IMR-90 (cell line): ENCODE data around the gene FFAR1. TPM values are rescaled to one million over a fixed set of nuclear protein-coding genes. Genes with fewer than 3 reads are reported as not detected.

Source experiments
- ATAC-seq: fragments of 200-7000 bp; cut with Tn5 transposase; 2 replicates; pipeline ENCODE4 v1.9.1; 2020; ENCODE audit warnings: low read depth, mild to moderate bottlenecking, moderate library complexity
- BruUV-seq: library from RNA; stranded (reverse); fragments of 400-500 nt; replicated peaks from 2 replicates; lab custom pipeline; 2021; lab: Mats Ljungman, UMichigan
- CTCF ChIA-PET: fragments of 300-600 bp; formaldehyde crosslinking; extraction: SDS; loops from one replicate; lab custom pipeline; 2021; ENCODE audit warnings: antibody characterized with exemption; lab: Yijun Ruan, JAX
- POLR2A ChIA-PET: fragments of 300-600 bp; sonication (Branson Sonifier 250); formaldehyde crosslinking; loops from one replicate; lab custom pipeline; 2022; ENCODE audit warnings: antibody characterized with exemption; ENCODE audit not compliant: unreplicated experiment; lab: Charles Lee
- DNase-seq: peaks from one replicate; pipeline ENCODE4 v3.0.0; 2013
- H2AFZ ChIP-seq: replicated peaks from 2 replicates; pipeline ENCODE3; 2013; ENCODE audit warnings: low read length, mild to moderate bottlenecking; ENCODE audit not compliant: poor library complexity
- H2AK5ac ChIP-seq: 2 replicates; pipeline ENCODE4 v1.6.1; 2013; ENCODE audit warnings: low read depth, low read length, inconsistent platforms
- H2AK9ac ChIP-seq: replicated peaks from 2 replicates; pipeline ENCODE3; 2013; ENCODE audit warnings: mild to moderate bottlenecking, low read depth, low read length, moderate library complexity; ENCODE audit not compliant: poor library complexity
- H2BK120ac ChIP-seq: 2 replicates; pipeline ENCODE4 v1.6.1; 2013; ENCODE audit warnings: low read depth, low read length, inconsistent platforms
- H2BK15ac ChIP-seq: 3 replicates; pipeline ENCODE4 v1.6.1; 2013; ENCODE audit warnings: low read depth, low read length, inconsistent platforms
- H2BK20ac ChIP-seq: 2 replicates; pipeline ENCODE4 v1.6.1; 2013; ENCODE audit warnings: low read depth, mild to moderate bottlenecking, inconsistent platforms, low read length, moderate library complexity
- H2BK5ac ChIP-seq: 2 replicates; pipeline ENCODE4 v1.6.1; 2013; ENCODE audit warnings: mild to moderate bottlenecking, low read depth, low read length, inconsistent platforms; ENCODE audit not compliant: poor library complexity, severe bottlenecking
- H3K14ac ChIP-seq: replicated peaks from 2 replicates; pipeline ENCODE4 v1.6.1; 2013; ENCODE audit warnings: low read depth, low read length, inconsistent platforms
- H3K18ac ChIP-seq: 2 replicates; pipeline ENCODE4 v1.6.1; 2013; ENCODE audit warnings: low read depth, low read length, control low read depth
- H3K23ac ChIP-seq: 2 replicates; pipeline ENCODE4 v1.6.1; 2013; ENCODE audit warnings: low read depth, low read length, inconsistent platforms
- H3K27ac ChIP-seq: 2 replicates; pipeline ENCODE4 v1.5.1; 2013; ENCODE audit warnings: mild to moderate bottlenecking, control low read depth, low read length; ENCODE audit not compliant: insufficient read depth
- H3K27me3 ChIP-seq: 2 replicates; pipeline ENCODE4 v1.6.1; 2013; ENCODE audit warnings: low read length; ENCODE audit not compliant: control insufficient read depth, insufficient read depth
- H3K36me3 ChIP-seq: 2 replicates; pipeline ENCODE4 v1.6.1; 2013; ENCODE audit warnings: low read length, mixed read lengths; ENCODE audit not compliant: control insufficient read depth, insufficient read depth
- H3K4ac ChIP-seq: 2 replicates; pipeline ENCODE4 v1.6.1; 2013; ENCODE audit warnings: low read depth, low read length, inconsistent platforms
- H3K4me1 ChIP-seq: 2 replicates; pipeline ENCODE4 v1.6.1; 2013; ENCODE audit warnings: low read length, mixed read lengths; ENCODE audit not compliant: control insufficient read depth, insufficient read depth
- H3K4me2 ChIP-seq: 2 replicates; pipeline ENCODE4 v1.6.1; 2013; ENCODE audit warnings: low read depth, mild to moderate bottlenecking, control low read depth, low read length, moderate library complexity
- H3K4me3 ChIP-seq: 2 replicates; pipeline ENCODE4 v1.5.1; 2013; ENCODE audit warnings: low read depth, mild to moderate bottlenecking, control low read depth, low read length, moderate library complexity; ENCODE audit not compliant: insufficient read depth
- H3K56ac ChIP-seq: 2 replicates; pipeline ENCODE4 v1.6.1; 2013; ENCODE audit warnings: low read length, inconsistent platforms; ENCODE audit not compliant: insufficient read depth; ENCODE audit errors: extremely low read depth
- H3K79me1 ChIP-seq, 2 experiments: 2 replicates each; pipeline ENCODE4 v1.6.1; 2013; ENCODE audit warnings: low read length in 2 of 2, inconsistent platforms in 1 of 2, low read depth in 1 of 2
- H3K9ac ChIP-seq: 2 replicates; pipeline ENCODE4 v1.6.1; 2013; ENCODE audit warnings: low read depth, low read length, control low read depth
- H3K9me1 ChIP-seq: 2 replicates; pipeline ENCODE4 v1.6.1; 2013; ENCODE audit warnings: low read length, inconsistent platforms; ENCODE audit not compliant: insufficient read depth
- H3K9me3 ChIP-seq: 2 replicates; pipeline ENCODE4 v1.6.1; 2013; ENCODE audit warnings: low read length; ENCODE audit not compliant: control insufficient read depth, insufficient read depth
- H4K20me1 ChIP-seq: 2 replicates; pipeline ENCODE4 v1.6.1; 2013; ENCODE audit warnings: low read length, inconsistent platforms; ENCODE audit not compliant: insufficient read depth
- H4K5ac ChIP-seq: 2 replicates; pipeline ENCODE4 v1.6.1; 2013; ENCODE audit warnings: mild to moderate bottlenecking, low read depth, low read length, control low read depth
- H4K8ac ChIP-seq, 2 experiments: 2 replicates each; pipeline ENCODE4 v1.6.1; 2013; ENCODE audit warnings: low read depth in 2 of 2, low read length in 2 of 2, control low read depth in 1 of 2, inconsistent platforms in 1 of 2
- H4K91ac ChIP-seq: 2 replicates; pipeline ENCODE4 v1.6.1; 2013; ENCODE audit warnings: low read depth, low read length, inconsistent platforms; ENCODE audit not compliant: insufficient read depth
- CHD1 ChIP-seq: IDR thresholded peaks from 2 replicates; pipeline ENCODE4 v1.6.1; 2012; ENCODE audit warnings: low read depth, low read length, improper control_type of control experiment
- CTCF ChIP-seq: conservative IDR thresholded peaks from 2 replicates; pipeline ENCODE4 v1.5.1; 2012; ENCODE audit warnings: mild to moderate bottlenecking, low read depth, low read length, improper control_type of control experiment
- ELK1 ChIP-seq: fragments of 150-350 bp; IDR thresholded peaks from 2 replicates; pipeline ENCODE4 v1.6.1; 2016; ENCODE audit warnings: low read depth, mild to moderate bottlenecking, low read length, moderate library complexity, borderline replicate concordance
- MXI1 ChIP-seq: IDR thresholded peaks from 2 replicates; pipeline ENCODE4 v1.6.1; 2012; ENCODE audit warnings: low read depth, mild to moderate bottlenecking, low read length, moderate library complexity, borderline replicate concordance
- NFE2L2 ChIP-seq: fragments of 150-350 bp; IDR thresholded peaks from 2 replicates; pipeline ENCODE4 v1.6.1; 2016; ENCODE audit warnings: low read depth, mild to moderate bottlenecking, low read length
- POLR2A ChIP-seq: IDR thresholded peaks from 2 replicates; pipeline ENCODE4 v1.6.1; 2012; ENCODE audit warnings: mild to moderate bottlenecking, low read depth, low read length
- RAD21 ChIP-seq: IDR thresholded peaks from 2 replicates; pipeline ENCODE4 v1.6.1; 2012; ENCODE audit warnings: low read length, improper control_type of control experiment
- RFX5 ChIP-seq: IDR thresholded peaks from 2 replicates; pipeline ENCODE4 v1.8.0; 2012; ENCODE audit warnings: low read depth, mild to moderate bottlenecking, low read length, moderate library complexity
- SMC3 ChIP-seq: fragments of 150-350 bp; IDR thresholded peaks from 2 replicates; pipeline ENCODE4 v1.6.1; 2016; ENCODE audit warnings: low read depth, mild to moderate bottlenecking, antibody characterized with exemption, low read length, moderate library complexity
- WGBS, 2 experiments: methylation state at CpG; one replicate each; pipeline versions ENCODE4 v1.1.5 to v1.1.7; 2013; ENCODE audit warnings: missing lambda C conversion rate in 2 of 2; ENCODE audit not compliant: insufficient read length in 1 of 2; ENCODE audit errors: extremely low coverage in 2 of 2; 5-methylcytosine and 5-hydroxymethylcytosine counted together
- dilution Hi-C: fragments of 300-500 bp; cut with HindIII; formaldehyde crosslinking; loops from one replicate; pipeline ENCODE4 v1.14.3; 2018; ENCODE audit warnings: low sequenced_read_pairs; ENCODE audit not compliant: unreplicated experiment
- in situ Hi-C: fragments of 300-500 bp; cut with MboI; formaldehyde crosslinking; loops from 3 replicates; pipeline ENCODE4 v1.14.3; 2019; ENCODE audit warnings: low sequenced_read_pairs, inconsistent platforms, mixed read lengths
- intact Hi-C: fragments of 100-400 bp; cut with micrococcal nuclease; formaldehyde crosslinking; loops from 2 replicates; pipeline ENCODE4 v1.10.0; 2022
- polyA plus RNA-seq, 3 experiments: library from polyadenylated mRNA; depleted of rRNA; stranded (reverse); fragments of >200 nt; gene quantifications; 2 replicates each; pipeline ENCODE4 v1.2.3, GENCODE V29; 2012; ENCODE audit warnings: low replicate concordance in 1 of 3
- total RNA-seq: library from RNA; depleted of rRNA; stranded (reverse); fragments of >200 nt; gene quantifications from 2 replicates; pipeline ENCODE4 v1.2.3, GENCODE V29; 2012

Gene FFAR1
- total and polyA plus RNA-seq, 2 of the 4 experiments (the other 2 are of a cell fraction) = not detected

GRCh38 chr19:35352448-35353304 lies 5.0 kb downstream of the FFAR1 start:
- no peak overlapping the region for H2BK5ac ChIP-seq

More at GRCh38 chr19:35352448-35353304, 5.0 kb downstream of the FFAR1 start:
- intact Hi-C loops (loop anchor here (1.0 to 10.0 kb wide), 4 partner anchors 112 to 276 kb away; partner anchors contain the start of genes RBM42 and TMEM147), in situ Hi-C loops (no loop called here), dilution Hi-C loops (no loop called here)
- Histone ChIP-seq H3K36me3 (no peaks in the 10 kb centered on the region), H3K9me1 (no peaks in the 10 kb centered on the region), H3K4me3 (no peak overlapping the region), H3K4ac (no peak overlapping the region), H3K9ac (no peak overlapping the region), H4K20me1 (no peaks in the 10 kb centered on the region), H3K9me3 (no peaks in the 10 kb centered on the region), H2BK120ac (no peak overlapping the region), H2AFZ (peak overlapping the region; percentile 69), H3K27me3 (peaks cover 12% of the 10 kb centered on the region), H3K18ac (no peak overlapping the region), H2BK15ac (no peak overlapping the region), H3K4me1 (no peaks in the 10 kb centered on the region), H3K27ac (no peak overlapping the region), H4K5ac (no peak overlapping the region), H3K56ac (no peak overlapping the region), H3K4me2 (no peak overlapping the region), H2BK20ac (no peak overlapping the region), H4K91ac (no peak overlapping the region), H4K8ac (no peak overlapping the region), H2AK5ac (no peak overlapping the region), H2AK9ac (no peak overlapping the region), H3K14ac (no peak overlapping the region), H3K23ac (no peak overlapping the region), H3K79me1 (no peaks in the 10 kb centered on the region)
- DNase-seq = peak; percentile 64
- CTCF ChIA-PET = interaction anchor here (0.6 to 2.1 kb wide), 8 partner anchors 11 to 731 kb away, joined by 3 to 14 read pairs (median 6); no protein-coding TSS in a partner anchor
- POLR2A ChIA-PET = no interaction called here
- BruUV-seq = no TSS peak
- peak; percentile 98 for ATAC-seq
- WGBS, 2 experiments = 65% methylated on average over 2 of the region's 32 CpGs; no CpG with 5 or more reads in 1 of the 2 experiments
- TF ChIP-seq SMC3 = peak; percentile 88
- TF ChIP-seq POLR2A = no peak
- no peak for TF ChIP-seq RFX5
- TF ChIP-seq CHD1 = no peak
- no peak for TF ChIP-seq MXI1
- TF ChIP-seq CTCF = peak; percentile 88
- TF ChIP-seq ELK1 = no peak
- no peak for TF ChIP-seq NFE2L2
- peak; percentile 90 for TF ChIP-seq RAD21
